Sigmoid colon (tissue), 7 donors: ENCODE measurements around the gene DISP2. TPM values are rescaled to one million over a fixed set of nuclear protein-coding genes. Genes with fewer than 3 reads are reported as not detected.

Experiments
- DNase-seq: peaks from one replicate; pipeline ENCODE4 v3.0.0-alpha.2; 2019
- H3K27ac ChIP-seq, 4 donors: fragments of 200-600 bp; sonication (generic); one replicate each; pipeline ENCODE4 v1.5.1; 2016 to 2019; ENCODE audit warnings: mild to moderate bottlenecking in 1 of 4
- H3K27me3 ChIP-seq, 3 donors: fragments of 200-600 bp; sonication (generic); one replicate each; pipeline ENCODE4 v1.5.1; 2019; ENCODE audit warnings: mild to moderate bottlenecking in 1 of 3
- H3K36me3 ChIP-seq, 4 donors: fragments of 200-600 bp; sonication (generic); one replicate each; pipeline ENCODE4 v1.5.1; 2016 to 2019
- H3K4me1 ChIP-seq, 4 donors: fragments of 200-600 bp; sonication (generic); one replicate each; pipeline ENCODE4 v1.5.1; 2017 to 2019
- H3K4me3 ChIP-seq, 4 donors: fragments of 200-600 bp; sonication (generic); one replicate each; pipeline ENCODE4 v1.5.1; 2017 to 2019; ENCODE audit warnings: mild to moderate bottlenecking in 2 of 4, moderate library complexity in 1 of 4
- H3K9me3 ChIP-seq, 4 donors: fragments of 200-600 bp in 3 of 4; sonication (generic) in 3 of 4; one replicate each; pipeline versions ENCODE4 v1.5.1 to v1.6.1; 2013 to 2019
- CTCF ChIP-seq, 4 experiments: fragments of 450-650 bp in 3 of 4; fragments of 200-600 bp in 1 of 4; IDR thresholded peaks; one replicate each; pipeline ENCODE4 v1.5.1; 2016 to 2019; ENCODE audit warnings: antibody characterized with exemption in 4 of 4, mild to moderate bottlenecking in 3 of 4, moderate library complexity in 2 of 4
- EP300 ChIP-seq, 4 donors: sonication (generic); formaldehyde crosslinking; IDR thresholded peaks; one replicate each; pipeline ENCODE4 v1.6.1; 2017; ENCODE audit warnings: antibody characterized with exemption in 4 of 4
- POLR2A ChIP-seq, 2 donors: fragments of 450-650 bp; IDR thresholded peaks; one replicate each; pipeline ENCODE4 v1.6.1; 2016; ENCODE audit warnings: antibody characterized with exemption in 2 of 2, mild to moderate bottlenecking in 2 of 2, moderate library complexity in 2 of 2
- POLR2AphosphoS5 ChIP-seq, 4 donors: sonication (generic); formaldehyde crosslinking; IDR thresholded peaks; one replicate each; pipeline ENCODE4 v1.6.1; 2017; ENCODE audit warnings: antibody characterized with exemption in 4 of 4
- WGBS, 2 donors: extraction: QIAGEN DNeasy Blood & Tissue Kit; methylation state at CpG; one replicate each; pipeline ENCODE4 v1.1.7; 2013; 5-methylcytosine and 5-hydroxymethylcytosine counted together
- intact Hi-C: fragments of 100-400 bp; cut with DNase I; formaldehyde crosslinking; loops from one replicate; pipeline ENCODE4 v1.15.1; 2023
- polyA plus RNA-seq, 3 donors: library from polyadenylated mRNA; stranded (reverse); fragments of 200-250 nt; gene quantifications; one replicate each; pipeline ENCODE4 v1.2.3, GENCODE V29; 2013
- total RNA-seq, 4 donors: library from RNA; depleted of rRNA; stranded (reverse); fragments of >200 nt; gene quantifications; one replicate each; pipeline ENCODE4 v1.1.0, GENCODE V29; 2016
- donor health status: healthy with polysubstance abuse.
- donor health status: Bipolar disorder and iron deficiency.
- donor health status: healthy.

The DISP2 gene
- total and polyA plus RNA-seq, 7 donors = 0.16 to 3.0 (median 1.1) TPM

GRCh38 chr15:40369474-40369869 lies 11.5 kb downstream of the DISP2 start:
- TF ChIP-seq POLR2AphosphoS5 (IDR thresholded peaks at IDR 0.05) (no peak), CTCF (IDR thresholded peaks at IDR 0.05) (no peak), POLR2A (IDR thresholded peaks at IDR 0.05) (no peak), EP300 (IDR thresholded peaks at IDR 0.05) (no peak)
- DNase-seq = no peak
- intact Hi-C loops = no loop called here

GRCh38 chr15:40369971-40370370 lies 12.0 kb downstream of the DISP2 start:
- Histone ChIP-seq H3K9me3 (no peaks in the 10 kb centered on the region), H3K36me3 (no peaks in the 10 kb centered on the region), H3K4me1 (peaks cover 0 to 23% (median 21%) of the 10 kb centered on the region in 4 donors), H3K4me3 (no peak overlapping the region), H3K27me3 (no peaks in the 10 kb centered on the region), H3K27ac (no peak overlapping the region)
- TF ChIP-seq CTCF (IDR thresholded peaks at IDR 0.05) (no peak), POLR2A (IDR thresholded peaks at IDR 0.05) (no peak), POLR2AphosphoS5 (IDR thresholded peaks at IDR 0.05) (no peak), EP300 (IDR thresholded peaks at IDR 0.05) (no peak)
- intact Hi-C loops = no loop called here
- WGBS, 2 donors = 92% methylated on average over 13 of the region's 13 CpGs
- no peak for DNase-seq

More at GRCh38 chr15:40369474-40369869, 11.5 kb downstream of the DISP2 start:
- H3K27me3 ChIP-seq = no peaks in the 10 kb centered on the region
- H3K4me3 ChIP-seq = no peak overlapping the region
- WGBS, 2 donors = 91 to 95% methylated on average over 10 of the region's 10 CpGs
- H3K9me3 ChIP-seq = no peaks in the 10 kb centered on the region
- no peak overlapping the region for H3K27ac ChIP-seq
- H3K4me1 ChIP-seq = peaks cover 0 to 23% (median 21%) of the 10 kb centered on the region in 4 donors
- H3K36me3 ChIP-seq = no peaks in the 10 kb centered on the region

GRCh38 chr15:40372981-40373380 lies 15.0 kb downstream of the DISP2 start:
- Histone ChIP-seq H3K4me3 (no peak overlapping the region), H3K4me1 (peaks cover 0 to 8% (median 5%) of the 10 kb centered on the region in 4 donors), H3K9me3 (no peaks in the 10 kb centered on the region), H3K27ac (no peak overlapping the region), H3K27me3 (no peaks in the 10 kb centered on the region), H3K36me3 (no peaks in the 10 kb centered on the region)
- DNase-seq = no peak
- intact Hi-C loops = no loop called here
- 43 to 53% methylated on average over 2 of the region's 2 CpGs for WGBS, 2 donors
- TF ChIP-seq POLR2A (IDR thresholded peaks at IDR 0.05) = no peak
- TF ChIP-seq EP300 (IDR thresholded peaks at IDR 0.05) = no peak
- no peak for TF ChIP-seq POLR2AphosphoS5 (IDR thresholded peaks at IDR 0.05)
- no peak for TF ChIP-seq CTCF (IDR thresholded peaks at IDR 0.05)

GRCh38 chr15:40377606-40378005 lies 19.6 kb downstream of the DISP2 start:
- no peaks in the 10 kb centered on the region for H3K9me3 ChIP-seq
- no peak overlapping the region for H3K4me3 ChIP-seq
- no peak for DNase-seq
- peaks cover 0 to 16% (median 11%) of the 10 kb centered on the region in 4 donors for H3K4me1 ChIP-seq
- no peaks in the 10 kb centered on the region for H3K36me3 ChIP-seq
- WGBS, 2 donors = 80 to 84% methylated on average over 3 of the region's 3 CpGs
- intact Hi-C loops = no loop called here
- no peak for TF ChIP-seq EP300 (IDR thresholded peaks at IDR 0.05)
- no peak for TF ChIP-seq POLR2AphosphoS5 (IDR thresholded peaks at IDR 0.05)
- no peak for TF ChIP-seq POLR2A (IDR thresholded peaks at IDR 0.05)
- TF ChIP-seq CTCF (IDR thresholded peaks at IDR 0.05) = no peak
- no peak overlapping the region for H3K27ac ChIP-seq
- H3K27me3 ChIP-seq = no peaks in the 10 kb centered on the region

GRCh38 chr15:40379374-40379773 lies 21.4 kb downstream of the DISP2 start:
- WGBS, 2 donors = 85 to 95% methylated on average over 4 of the region's 4 CpGs

More at GRCh38 chr15:40379374-40379773, 21.4 kb downstream of the DISP2 start:
- Histone ChIP-seq H3K36me3 (no peaks in the 10 kb centered on the region), H3K4me3 (no peak overlapping the region), H3K27me3 (no peaks in the 10 kb centered on the region), H3K4me1 (peaks cover 0 to 28% (median 18%) of the 10 kb centered on the region in 4 donors), H3K27ac (peak overlapping the region in 2 of 4 donors; percentile 1 to 59), H3K9me3 (no peaks in the 10 kb centered on the region)
- no peak for TF ChIP-seq CTCF (IDR thresholded peaks at IDR 0.05)
- no peak for DNase-seq
- intact Hi-C loops = no loop called here
